GM23338 (cell line): ENCODE measurements around the gene CCDC54. TPM values are rescaled to one million over a fixed set of nuclear protein-coding genes. Genes with fewer than 3 reads are reported as not detected.

Experiments
- ATAC-seq: fragments of 200-7000 bp; cut with Tn5 transposase; 3 replicates; pipeline ENCODE4 v1.9.1; 2020
- DNase-seq: peaks from one replicate; pipeline ENCODE4 v3.0.0-alpha.2; 2015; ENCODE audit warnings: low spot score
- H2AFZ ChIP-seq: fragments of 200-600 bp; sonication (generic); 2 replicates; pipeline ENCODE4 v1.8.0; 2016; ENCODE audit warnings: antibody characterized with exemption, mild to moderate bottlenecking, moderate library complexity
- H3F3A ChIP-seq: fragments of 200-600 bp; sonication (generic); replicated peaks from 2 replicates; pipeline ENCODE4 v1.8.0; 2017; ENCODE audit warnings: antibody characterized with exemption, mixed run types, low read depth
- H3K27ac ChIP-seq: fragments of 200-600 bp; sonication (generic); 2 replicates; pipeline ENCODE4 v1.6.1; 2016; ENCODE audit warnings: low read depth
- H3K27me3 ChIP-seq: fragments of 200-600 bp; sonication (generic); 2 replicates; pipeline ENCODE4 v1.8.0; 2016; ENCODE audit warnings: mild to moderate bottlenecking, mixed run types, moderate library complexity; ENCODE audit not compliant: insufficient read depth
- H3K36me3 ChIP-seq: fragments of 200-600 bp; sonication (generic); 2 replicates; pipeline ENCODE4 v1.8.0; 2016; ENCODE audit warnings: mild to moderate bottlenecking; ENCODE audit not compliant: insufficient read depth
- H3K4me1 ChIP-seq: fragments of 200-600 bp; sonication (generic); 2 replicates; pipeline ENCODE4 v1.8.0; 2016; ENCODE audit warnings: mild to moderate bottlenecking, moderate library complexity; ENCODE audit not compliant: insufficient read depth
- H3K4me2 ChIP-seq: fragments of 200-600 bp; sonication (generic); 2 replicates; pipeline ENCODE4 v1.7.1; 2017; ENCODE audit warnings: mixed run types
- H3K4me3 ChIP-seq: fragments of 200-600 bp; sonication (generic); 2 replicates; pipeline ENCODE4 v1.6.1; 2016; ENCODE audit warnings: mixed run types
- H3K79me2 ChIP-seq: fragments of 200-600 bp; sonication (generic); replicated peaks from 2 replicates; pipeline ENCODE4 v1.8.0; 2017; ENCODE audit warnings: mild to moderate bottlenecking; ENCODE audit not compliant: insufficient read depth
- H3K9me2 ChIP-seq: fragments of 200-600 bp; sonication (generic); 2 replicates; pipeline ENCODE4 v1.8.0; 2017; ENCODE audit not compliant: insufficient read depth
- H4K20me1 ChIP-seq: fragments of 200-600 bp; sonication (generic); replicated peaks from 2 replicates; pipeline ENCODE4 v1.8.0; 2017; ENCODE audit warnings: mild to moderate bottlenecking; ENCODE audit not compliant: insufficient read depth
- H3K27ac Mint-ChIP-seq: 2 replicates; pipeline ENCODE4 v1.8.0; 2020; ENCODE audit warnings: inconsistent platforms, mild to moderate bottlenecking, moderate library complexity, mixed read lengths
- H3K27me3 Mint-ChIP-seq: 3 replicates; pipeline ENCODE4 v1.8.0; 2022; ENCODE audit warnings: low read depth, mild to moderate bottlenecking, moderate library complexity, mixed read lengths, inconsistent platforms; ENCODE audit not compliant: insufficient read depth, poor library complexity
- H3K36me3 Mint-ChIP-seq: 3 replicates; pipeline ENCODE4 v1.8.0; 2021; ENCODE audit warnings: low read depth, mild to moderate bottlenecking, inconsistent platforms, moderate library complexity, mixed read lengths
- H3K4me1 Mint-ChIP-seq: 3 replicates; pipeline ENCODE4 v1.8.0; 2020; ENCODE audit warnings: mild to moderate bottlenecking, inconsistent platforms, mixed read lengths
- H3K4me3 Mint-ChIP-seq: 3 replicates; pipeline ENCODE4 v1.8.0; 2021; ENCODE audit warnings: moderate library complexity, mild to moderate bottlenecking, inconsistent platforms, mixed read lengths
- H3K9me3 Mint-ChIP-seq: 3 replicates; pipeline ENCODE4 v1.8.0; 2020; ENCODE audit warnings: moderate library complexity, mild to moderate bottlenecking, inconsistent platforms, mixed read lengths
- CREB1 ChIP-seq: fragments of 250-450 bp; sonication (Bioruptor Pico); IDR thresholded peaks from 2 replicates; pipeline ENCODE4 v1.5.0; 2020; ENCODE audit warnings: low read depth, mild to moderate bottlenecking, moderate library complexity
- EZH2 ChIP-seq: fragments of 200-600 bp; sonication (generic); IDR thresholded peaks from one replicate; pipeline ENCODE4 v1.8.0; 2017; ENCODE audit warnings: antibody characterized with exemption, mild to moderate bottlenecking, low read depth; ENCODE audit not compliant: unreplicated experiment
- EZH2phosphoT487 ChIP-seq: fragments of 200-600 bp; sonication (generic); IDR thresholded peaks from one replicate; pipeline ENCODE4 v1.8.1; 2018; ENCODE audit warnings: antibody characterized with exemption; ENCODE audit not compliant: unreplicated experiment
- JUNB ChIP-seq: IDR thresholded peaks from one replicate; pipeline ENCODE4 v1.6.1; 2016; ENCODE audit warnings: antibody characterized with exemption; ENCODE audit not compliant: unreplicated experiment
- NANOG ChIP-seq: IDR thresholded peaks from 2 replicates; pipeline ENCODE4 v1.6.1; 2016; ENCODE audit warnings: antibody characterized with exemption, borderline replicate concordance
- POLR2AphosphoS5 ChIP-seq: IDR thresholded peaks from 2 replicates; pipeline ENCODE4 v1.6.1; 2016; ENCODE audit warnings: antibody characterized with exemption, low read depth
- STAT1 ChIP-seq: IDR thresholded peaks from one replicate; pipeline ENCODE4 v1.6.1; 2016; ENCODE audit warnings: antibody characterized with exemption; ENCODE audit not compliant: unreplicated experiment
- ZNF114 ChIP-seq: fragments of 250-450 bp; sonication (Bioruptor Pico); IDR thresholded peaks from 2 replicates; pipeline ENCODE4 v1.5.0; 2020; ENCODE audit warnings: mild to moderate bottlenecking, moderate library complexity
- ZNF331 ChIP-seq: fragments of 250-450 bp; sonication (Bioruptor Pico); IDR thresholded peaks from 2 replicates; pipeline ENCODE4 v1.5.0; 2020; ENCODE audit warnings: low read depth, mild to moderate bottlenecking, moderate library complexity
- ZNF462 ChIP-seq: fragments of 250-450 bp; sonication (Bioruptor Pico); IDR thresholded peaks from 2 replicates; pipeline ENCODE4 v1.5.0; 2020; ENCODE audit warnings: mild to moderate bottlenecking, moderate library complexity
- polyA plus RNA-seq: library from polyadenylated mRNA; unstranded; fragments of >200 nt; fragmentation: Nextera tagmentation; extraction: Ambion mirVana; gene quantifications from 2 replicates; pipeline ENCODE4 v1.2.1, GENCODE V29; 2016
- total RNA-seq: library from RNA; depleted of rRNA; stranded (reverse); fragments of >200 nt; shearing (Covaris generic); gene quantifications from 2 replicates; pipeline ENCODE4 v1.2.3, GENCODE V29; 2014
- TF ChIP-seq, protein P1 (sequence below): IDR thresholded peaks from 2 replicates; pipeline ENCODE4 v1.6.1; 2016; ENCODE audit warnings: antibody characterized with exemption
- TF ChIP-seq, protein P2 (sequence below): IDR thresholded peaks from one replicate; pipeline ENCODE4 v1.6.1; 2018; ENCODE audit warnings: antibody characterized with exemption; ENCODE audit not compliant: unreplicated experiment
- TF ChIP-seq, protein P3 (sequence below), 2 experiments: fragments of 200-600 bp in 1 of 2; sonication (generic) in 1 of 2; conservative IDR thresholded peaks; 2 replicates each; pipeline versions ENCODE4 v1.5.1 to v1.6.1; 2016 to 2017; ENCODE audit warnings: antibody characterized with exemption in 2 of 2, low read depth in 2 of 2, mild to moderate bottlenecking in 2 of 2, moderate library complexity in 1 of 2

CCDC54 gene
- total and polyA plus RNA-seq, 2 experiments from 2014 or later, result not detected

DNA sequence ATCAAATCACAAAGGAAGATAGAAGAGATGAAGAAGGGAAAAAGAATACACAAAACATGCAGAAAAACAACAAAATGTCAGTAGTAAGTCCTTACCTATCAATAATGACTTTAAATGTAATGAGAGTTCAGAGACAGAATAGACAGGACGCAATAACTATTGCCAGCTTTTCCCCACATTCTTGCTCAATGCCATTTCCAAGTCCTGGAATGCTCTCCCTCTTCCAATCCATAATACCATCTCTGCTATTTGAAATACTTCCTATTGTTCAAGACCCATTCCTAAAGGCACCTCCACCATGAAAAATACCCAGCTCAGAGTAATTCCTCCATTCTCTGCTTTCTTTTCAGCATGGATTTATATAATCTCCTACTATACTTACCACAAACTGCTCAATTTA lies 33.4 kb downstream of the CCDC54 start:
- Histone ChIP-seq H3F3A (no peaks in the 10 kb centered on the region), H4K20me1 (no peaks in the 10 kb centered on the region), H3K4me3 (no peak overlapping the region), H2AFZ (no peak overlapping the region), H3K4me1 (no peaks in the 10 kb centered on the region), H3K4me2 (no peak overlapping the region), H3K9me2 (no peaks in the 10 kb centered on the region), H3K36me3 (no peaks in the 10 kb centered on the region), H3K27ac (no peak overlapping the region), H3K27me3 (no peaks in the 10 kb centered on the region), H3K79me2 (no peaks in the 10 kb centered on the region)
- DNase-seq (no peak), ATAC-seq (no peak)
- no peaks in the 10 kb centered on the region for H3K4me1 Mint-ChIP-seq
- peaks cover 5% of the 10 kb centered on the region for H3K36me3 Mint-ChIP-seq
- H3K9me3 Mint-ChIP-seq, result peaks cover 10% of the 10 kb centered on the region
- H3K27ac Mint-ChIP-seq, result no peak overlapping the region
- TF ChIP-seq CREB1 (CRISPR knock-in tag), result no peak
- no peak for TF ChIP-seq JUNB
- no peak for TF ChIP-seq POLR2AphosphoS5
- TF ChIP-seq ZNF331, result no peak
- no peak for TF ChIP-seq STAT1
- TF ChIP-seq, protein P1, sequence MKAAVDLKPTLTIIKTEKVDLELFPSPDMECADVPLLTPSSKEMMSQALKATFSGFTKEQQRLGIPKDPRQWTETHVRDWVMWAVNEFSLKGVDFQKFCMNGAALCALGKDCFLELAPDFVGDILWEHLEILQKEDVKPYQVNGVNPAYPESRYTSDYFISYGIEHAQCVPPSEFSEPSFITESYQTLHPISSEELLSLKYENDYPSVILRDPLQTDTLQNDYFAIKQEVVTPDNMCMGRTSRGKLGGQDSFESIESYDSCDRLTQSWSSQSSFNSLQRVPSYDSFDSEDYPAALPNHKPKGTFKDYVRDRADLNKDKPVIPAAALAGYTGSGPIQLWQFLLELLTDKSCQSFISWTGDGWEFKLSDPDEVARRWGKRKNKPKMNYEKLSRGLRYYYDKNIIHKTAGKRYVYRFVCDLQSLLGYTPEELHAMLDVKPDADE, result no peak
- TF ChIP-seq NANOG, result no peak
- TF ChIP-seq ZNF462 (CRISPR knock-in tag), result no peak
- TF ChIP-seq EZH2, result no peak
- TF ChIP-seq, protein P2, sequence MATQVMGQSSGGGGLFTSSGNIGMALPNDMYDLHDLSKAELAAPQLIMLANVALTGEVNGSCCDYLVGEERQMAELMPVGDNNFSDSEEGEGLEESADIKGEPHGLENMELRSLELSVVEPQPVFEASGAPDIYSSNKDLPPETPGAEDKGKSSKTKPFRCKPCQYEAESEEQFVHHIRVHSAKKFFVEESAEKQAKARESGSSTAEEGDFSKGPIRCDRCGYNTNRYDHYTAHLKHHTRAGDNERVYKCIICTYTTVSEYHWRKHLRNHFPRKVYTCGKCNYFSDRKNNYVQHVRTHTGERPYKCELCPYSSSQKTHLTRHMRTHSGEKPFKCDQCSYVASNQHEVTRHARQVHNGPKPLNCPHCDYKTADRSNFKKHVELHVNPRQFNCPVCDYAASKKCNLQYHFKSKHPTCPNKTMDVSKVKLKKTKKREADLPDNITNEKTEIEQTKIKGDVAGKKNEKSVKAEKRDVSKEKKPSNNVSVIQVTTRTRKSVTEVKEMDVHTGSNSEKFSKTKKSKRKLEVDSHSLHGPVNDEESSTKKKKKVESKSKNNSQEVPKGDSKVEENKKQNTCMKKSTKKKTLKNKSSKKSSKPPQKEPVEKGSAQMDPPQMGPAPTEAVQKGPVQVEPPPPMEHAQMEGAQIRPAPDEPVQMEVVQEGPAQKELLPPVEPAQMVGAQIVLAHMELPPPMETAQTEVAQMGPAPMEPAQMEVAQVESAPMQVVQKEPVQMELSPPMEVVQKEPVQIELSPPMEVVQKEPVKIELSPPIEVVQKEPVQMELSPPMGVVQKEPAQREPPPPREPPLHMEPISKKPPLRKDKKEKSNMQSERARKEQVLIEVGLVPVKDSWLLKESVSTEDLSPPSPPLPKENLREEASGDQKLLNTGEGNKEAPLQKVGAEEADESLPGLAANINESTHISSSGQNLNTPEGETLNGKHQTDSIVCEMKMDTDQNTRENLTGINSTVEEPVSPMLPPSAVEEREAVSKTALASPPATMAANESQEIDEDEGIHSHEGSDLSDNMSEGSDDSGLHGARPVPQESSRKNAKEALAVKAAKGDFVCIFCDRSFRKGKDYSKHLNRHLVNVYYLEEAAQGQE, result no peak
- no peak for TF ChIP-seq EZH2phosphoT487
- no peak for TF ChIP-seq ZNF114 (CRISPR knock-in tag)
- TF ChIP-seq, protein P3, sequence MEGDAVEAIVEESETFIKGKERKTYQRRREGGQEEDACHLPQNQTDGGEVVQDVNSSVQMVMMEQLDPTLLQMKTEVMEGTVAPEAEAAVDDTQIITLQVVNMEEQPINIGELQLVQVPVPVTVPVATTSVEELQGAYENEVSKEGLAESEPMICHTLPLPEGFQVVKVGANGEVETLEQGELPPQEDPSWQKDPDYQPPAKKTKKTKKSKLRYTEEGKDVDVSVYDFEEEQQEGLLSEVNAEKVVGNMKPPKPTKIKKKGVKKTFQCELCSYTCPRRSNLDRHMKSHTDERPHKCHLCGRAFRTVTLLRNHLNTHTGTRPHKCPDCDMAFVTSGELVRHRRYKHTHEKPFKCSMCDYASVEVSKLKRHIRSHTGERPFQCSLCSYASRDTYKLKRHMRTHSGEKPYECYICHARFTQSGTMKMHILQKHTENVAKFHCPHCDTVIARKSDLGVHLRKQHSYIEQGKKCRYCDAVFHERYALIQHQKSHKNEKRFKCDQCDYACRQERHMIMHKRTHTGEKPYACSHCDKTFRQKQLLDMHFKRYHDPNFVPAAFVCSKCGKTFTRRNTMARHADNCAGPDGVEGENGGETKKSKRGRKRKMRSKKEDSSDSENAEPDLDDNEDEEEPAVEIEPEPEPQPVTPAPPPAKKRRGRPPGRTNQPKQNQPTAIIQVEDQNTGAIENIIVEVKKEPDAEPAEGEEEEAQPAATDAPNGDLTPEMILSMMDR (conservative IDR thresholded peaks at IDR 0.05; ENCODE audit: low read depth in 2 of 2), result no peak
- H3K27me3 Mint-ChIP-seq, result no peaks in the 10 kb centered on the region
- H3K4me3 Mint-ChIP-seq, result no peak overlapping the region
